Measurements from ENCODE around the gene SSBP2.
"Not testable (repeated sequence)": the region's sequence is repeated elsewhere in the genome, so short reads cannot be mapped to it uniquely, and the experiment has no call there.

Gene SSBP2

GRCh38 chr5:81729276-81729675, 21.6 kb downstream of the SSBP2 start:
- peaks cover 9% of the 10 kb centered on the region; the same call in 1 of the 2 replicates for H3K4me1 ChIP-seq (ENCODE audit: control insufficient read depth, insufficient read depth, low read length)
- H3K27ac ChIP-seq (ENCODE audit: low read depth, low read length), result no peak overlapping the region
- H3K9ac ChIP-seq (ENCODE audit: low read depth, low read length), result no peak overlapping the region
- H3K36me3 ChIP-seq (ENCODE audit: control insufficient read depth, insufficient read depth, low read length), result no peaks in the 10 kb centered on the region
- H3K4me3 ChIP-seq (ENCODE audit: low read depth, low read length), result no peak overlapping the region
- no peaks in the 10 kb centered on the region for H3K9me3 ChIP-seq (ENCODE audit: control insufficient read depth, insufficient read depth, low read length)
- H3K27me3 ChIP-seq (ENCODE audit: control insufficient read depth, insufficient read depth, low read length), result no peaks in the 10 kb centered on the region

DNA sequence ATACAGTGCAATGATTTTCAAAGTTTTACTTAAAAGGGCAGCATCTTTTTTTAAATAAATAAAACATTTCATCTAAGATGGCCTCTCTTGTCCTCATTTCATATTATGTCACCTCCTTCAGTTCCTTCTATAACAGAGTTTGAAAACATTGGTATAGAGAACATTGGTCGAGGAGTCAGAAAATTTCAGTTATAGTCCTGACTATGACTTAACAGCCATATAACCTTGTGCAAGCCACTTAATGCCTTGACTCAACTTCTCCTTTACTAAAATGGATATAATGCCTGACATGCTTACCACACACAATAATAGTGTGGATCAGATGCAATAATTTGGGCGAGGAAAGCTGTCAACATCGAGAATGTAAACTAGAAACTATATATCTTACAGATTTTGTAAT, 22.6 kb downstream of the SSBP2 start:
- peaks cover 18% of the 10 kb centered on the region for H3K4me1 ChIP-seq (ENCODE audit: control insufficient read depth, insufficient read depth, low read length)
- H3K27ac ChIP-seq (ENCODE audit: low read depth, low read length), result no peak overlapping the region
- H3K9me3 ChIP-seq (ENCODE audit: control insufficient read depth, insufficient read depth, low read length), result no peaks in the 10 kb centered on the region
- no peak overlapping the region for H3K4me3 ChIP-seq (ENCODE audit: low read depth, low read length)
- H3K27me3 ChIP-seq (ENCODE audit: control insufficient read depth, insufficient read depth, low read length), result no peaks in the 10 kb centered on the region
- no peaks in the 10 kb centered on the region for H3K36me3 ChIP-seq (ENCODE audit: control insufficient read depth, insufficient read depth, low read length)
- no peak overlapping the region for H3K9ac ChIP-seq (ENCODE audit: low read depth, low read length)

GRCh38 chr5:81726297-81726696, 24.6 kb downstream of the SSBP2 start:
- Histone ChIP-seq H3K9ac (ENCODE audit: low read depth, low read length) (no peak overlapping the region), H3K27ac (ENCODE audit: low read depth, low read length) (no peak overlapping the region), H3K9me3 (ENCODE audit: control insufficient read depth, insufficient read depth, low read length) (no peaks in the 10 kb centered on the region), H3K4me3 (ENCODE audit: low read depth, low read length) (no peak overlapping the region), H3K4me1 (ENCODE audit: control insufficient read depth, insufficient read depth, low read length) (peaks cover 29% of the 10 kb centered on the region), H3K27me3 (ENCODE audit: control insufficient read depth, insufficient read depth, low read length) (no peaks in the 10 kb centered on the region), H3K36me3 (ENCODE audit: control insufficient read depth, insufficient read depth, low read length) (no peaks in the 10 kb centered on the region)

- no peak overlapping the region for H3K9ac ChIP-seq (ENCODE audit: low read depth, low read length)
- peaks cover 43% of the 10 kb centered on the region for H3K4me1 ChIP-seq (ENCODE audit: control insufficient read depth, insufficient read depth, low read length)
- no peaks in the 10 kb centered on the region for H3K9me3 ChIP-seq (ENCODE audit: control insufficient read depth, insufficient read depth, low read length)
- H3K4me3 ChIP-seq (ENCODE audit: low read depth, low read length), result no peak overlapping the region
- H3K27me3 ChIP-seq (ENCODE audit: control insufficient read depth, insufficient read depth, low read length), result no peaks in the 10 kb centered on the region
- no peaks in the 10 kb centered on the region for H3K36me3 ChIP-seq (ENCODE audit: control insufficient read depth, insufficient read depth, low read length)
- no peak overlapping the region for H3K27ac ChIP-seq (ENCODE audit: low read depth, low read length)
Observed at GRCh38 chr5:81724571-81724970, 26.3 kb downstream of the SSBP2 start.

GRCh38 chr5:81724108-81724507, 26.8 kb downstream of the SSBP2 start:
- Histone ChIP-seq H3K4me3 (ENCODE audit: low read depth, low read length) (no peak overlapping the region), H3K4me1 (ENCODE audit: control insufficient read depth, insufficient read depth, low read length) (peaks cover 48% of the 10 kb centered on the region), H3K36me3 (ENCODE audit: control insufficient read depth, insufficient read depth, low read length) (no peaks in the 10 kb centered on the region), H3K9ac (ENCODE audit: low read depth, low read length) (no peak overlapping the region), H3K27ac (ENCODE audit: low read depth, low read length) (no peak overlapping the region), H3K27me3 (ENCODE audit: control insufficient read depth, insufficient read depth, low read length) (no peaks in the 10 kb centered on the region), H3K9me3 (ENCODE audit: control insufficient read depth, insufficient read depth, low read length) (no peaks in the 10 kb centered on the region)

DNA sequence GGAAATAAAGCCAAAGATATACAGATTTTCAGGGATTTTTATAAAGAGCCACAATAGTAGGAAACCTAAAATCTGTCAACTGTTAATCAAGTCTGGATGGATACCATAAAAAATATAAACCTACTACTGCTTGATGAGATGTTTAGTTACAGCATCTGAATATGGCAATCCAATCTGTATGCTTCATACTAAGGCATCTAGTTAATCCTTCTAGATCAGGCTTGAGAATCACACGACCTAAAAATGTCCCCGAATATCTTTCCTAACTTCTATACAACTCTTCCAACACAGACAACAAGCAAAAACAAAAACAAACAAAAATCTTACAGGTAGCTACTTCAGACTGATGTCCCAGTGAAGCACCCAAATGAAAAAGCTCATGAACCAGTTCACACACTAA, 29.8 kb downstream of the SSBP2 start:
- no peaks in the 10 kb centered on the region for H3K27me3 ChIP-seq (ENCODE audit: control insufficient read depth, insufficient read depth, low read length)
- no peak overlapping the region for H3K9ac ChIP-seq (ENCODE audit: low read depth, low read length)
- peaks cover 61% of the 10 kb centered on the region for H3K4me1 ChIP-seq (ENCODE audit: control insufficient read depth, insufficient read depth, low read length)
- no peak overlapping the region for H3K27ac ChIP-seq (ENCODE audit: low read depth, low read length)
- no peaks in the 10 kb centered on the region for H3K9me3 ChIP-seq (ENCODE audit: control insufficient read depth, insufficient read depth, low read length)
- H3K4me3 ChIP-seq (ENCODE audit: low read depth, low read length), result no peak overlapping the region
- no peaks in the 10 kb centered on the region for H3K36me3 ChIP-seq (ENCODE audit: control insufficient read depth, insufficient read depth, low read length)

- Histone ChIP-seq H3K27ac (ENCODE audit: low read depth, low read length) (no peak overlapping the region), H3K27me3 (ENCODE audit: control insufficient read depth, insufficient read depth, low read length) (no peaks in the 10 kb centered on the region), H3K9me3 (ENCODE audit: control insufficient read depth, insufficient read depth, low read length) (no peaks in the 10 kb centered on the region), H3K4me1 (ENCODE audit: control insufficient read depth, insufficient read depth, low read length) (peaks cover 63% of the 10 kb centered on the region), H3K4me3 (ENCODE audit: low read depth, low read length) (no peak overlapping the region), H3K36me3 (ENCODE audit: control insufficient read depth, insufficient read depth, low read length) (no peaks in the 10 kb centered on the region), H3K9ac (ENCODE audit: low read depth, low read length) (no peak overlapping the region)
Observed at GRCh38 chr5:81719743-81720345, 31.1 kb downstream of the SSBP2 start.

DNA sequence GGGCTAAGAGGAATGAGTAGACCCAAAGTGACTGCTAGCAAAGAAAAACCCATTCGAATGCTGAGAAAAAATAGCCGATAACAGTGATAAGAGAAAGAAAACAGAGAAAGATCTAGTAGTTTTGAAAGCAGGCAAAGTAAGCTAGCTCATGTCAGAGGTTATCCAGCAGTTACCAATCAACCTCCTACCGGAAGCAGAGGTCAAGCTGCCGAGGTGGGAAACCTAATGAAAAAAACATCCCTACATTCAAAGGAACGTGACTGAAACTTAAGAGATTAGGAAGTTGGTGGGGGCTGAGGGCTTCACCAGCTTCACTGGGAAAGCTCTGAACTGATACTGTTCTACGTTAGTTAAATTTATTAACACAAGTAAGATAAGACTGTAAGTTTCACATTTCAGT, 32.6 kb downstream of the SSBP2 start:
- H3K27me3 ChIP-seq (ENCODE audit: control insufficient read depth, insufficient read depth, low read length), result no peaks in the 10 kb centered on the region
- H3K9me3 ChIP-seq (ENCODE audit: control insufficient read depth, insufficient read depth, low read length), result no peaks in the 10 kb centered on the region
- H3K36me3 ChIP-seq (ENCODE audit: control insufficient read depth, insufficient read depth, low read length), result no peaks in the 10 kb centered on the region
- H3K4me3 ChIP-seq (ENCODE audit: low read depth, low read length), result no peak overlapping the region
- no peak overlapping the region for H3K27ac ChIP-seq (ENCODE audit: low read depth, low read length)
- peaks cover 54% of the 10 kb centered on the region for H3K4me1 ChIP-seq (ENCODE audit: control insufficient read depth, insufficient read depth, low read length)
- H3K9ac ChIP-seq (ENCODE audit: low read depth, low read length), result no peak overlapping the region

GRCh38 chr5:81717860-81718259, 33.0 kb downstream of the SSBP2 start:
- peaks cover 49% of the 10 kb centered on the region for H3K4me1 ChIP-seq (ENCODE audit: control insufficient read depth, insufficient read depth, low read length)
- no peaks in the 10 kb centered on the region for H3K36me3 ChIP-seq (ENCODE audit: control insufficient read depth, insufficient read depth, low read length)
- no peaks in the 10 kb centered on the region for H3K9me3 ChIP-seq (ENCODE audit: control insufficient read depth, insufficient read depth, low read length)
- no peak overlapping the region for H3K9ac ChIP-seq (ENCODE audit: low read depth, low read length)
- H3K27ac ChIP-seq (ENCODE audit: low read depth, low read length), result no peak overlapping the region
- H3K4me3 ChIP-seq (ENCODE audit: low read depth, low read length), result no peak overlapping the region
- no peaks in the 10 kb centered on the region for H3K27me3 ChIP-seq (ENCODE audit: control insufficient read depth, insufficient read depth, low read length)

DNA sequence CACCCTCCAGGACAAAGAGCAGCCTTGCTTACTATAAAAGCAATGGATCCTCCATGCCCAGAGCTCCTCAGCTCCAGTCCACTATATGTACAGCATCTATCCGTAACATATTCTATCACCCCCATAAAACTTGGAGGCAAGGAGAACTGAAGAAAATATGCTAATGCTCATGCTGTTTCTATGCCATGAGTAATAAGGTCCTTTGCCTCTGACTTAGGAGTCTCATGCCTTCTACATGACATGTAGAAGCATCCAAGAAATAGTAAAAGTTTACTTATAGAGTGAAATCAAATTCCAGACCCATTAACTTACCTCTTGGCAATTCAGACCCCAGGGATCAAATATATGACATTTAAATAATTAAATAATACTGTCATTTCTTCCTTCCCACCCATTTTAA, 33.7 kb downstream of the SSBP2 start:
- no peaks in the 10 kb centered on the region for H3K36me3 ChIP-seq (ENCODE audit: control insufficient read depth, insufficient read depth, low read length)
- H3K4me1 ChIP-seq (ENCODE audit: control insufficient read depth, insufficient read depth, low read length), result peaks cover 43% of the 10 kb centered on the region
- H3K27ac ChIP-seq (ENCODE audit: low read depth, low read length), result no peak overlapping the region
- no peaks in the 10 kb centered on the region for H3K9me3 ChIP-seq (ENCODE audit: control insufficient read depth, insufficient read depth, low read length)
- H3K27me3 ChIP-seq (ENCODE audit: control insufficient read depth, insufficient read depth, low read length), result no peaks in the 10 kb centered on the region
- H3K9ac ChIP-seq (ENCODE audit: low read depth, low read length), result no peak overlapping the region
- H3K4me3 ChIP-seq (ENCODE audit: low read depth, low read length), result no peak overlapping the region

GRCh38 chr5:81714076-81714475, 36.8 kb downstream of the SSBP2 start:
- not testable (repeated sequence) for H3K27ac ChIP-seq (ENCODE audit: low read depth, low read length); H3K36me3 ChIP-seq (ENCODE audit: control insufficient read depth, insufficient read depth, low read length); H3K9me3 ChIP-seq (ENCODE audit: control insufficient read depth, insufficient read depth, low read length); H3K27me3 ChIP-seq (ENCODE audit: control insufficient read depth, insufficient read depth, low read length); H3K4me3 ChIP-seq (ENCODE audit: low read depth, low read length); H3K9ac ChIP-seq (ENCODE audit: low read depth, low read length)
- peaks cover 19% of the 10 kb centered on the region for H3K4me1 ChIP-seq (ENCODE audit: control insufficient read depth, insufficient read depth, low read length)

DNA sequence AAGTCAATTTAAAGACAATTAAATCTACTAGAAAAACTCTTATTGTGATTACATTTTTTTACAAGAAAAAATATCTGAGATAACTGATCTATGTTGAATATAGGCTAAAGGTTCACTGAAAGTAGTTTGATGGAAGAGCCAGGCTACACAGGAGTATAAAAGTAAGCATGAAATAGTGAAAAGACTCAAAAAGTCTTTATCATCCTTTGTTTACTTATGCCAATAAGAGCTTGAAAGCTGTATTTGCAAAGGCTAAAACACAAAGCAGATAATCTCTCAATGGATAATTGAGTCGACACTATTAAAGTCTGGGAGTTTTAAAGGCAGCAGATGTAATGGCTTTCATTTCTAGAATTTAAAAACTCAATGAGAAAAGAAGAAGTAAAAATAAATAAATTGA, 42.0 kb downstream of the SSBP2 start:
- H3K9ac ChIP-seq (ENCODE audit: low read depth, low read length), result no peak overlapping the region
- no peak overlapping the region for H3K27ac ChIP-seq (ENCODE audit: low read depth, low read length)
- no peaks in the 10 kb centered on the region for H3K9me3 ChIP-seq (ENCODE audit: control insufficient read depth, insufficient read depth, low read length)
- H3K4me1 ChIP-seq (ENCODE audit: control insufficient read depth, insufficient read depth, low read length), result peaks cover 10% of the 10 kb centered on the region; the same call in 1 of the 2 replicates
- no peaks in the 10 kb centered on the region for H3K27me3 ChIP-seq (ENCODE audit: control insufficient read depth, insufficient read depth, low read length)
- H3K4me3 ChIP-seq (ENCODE audit: low read depth, low read length), result no peak overlapping the region
- no peaks in the 10 kb centered on the region for H3K36me3 ChIP-seq (ENCODE audit: control insufficient read depth, insufficient read depth, low read length)
